Measurements from ENCODE around the gene TMEM258. TPM values are rescaled to one million over a fixed set of nuclear protein-coding genes. Genes with fewer than 3 reads are reported as not detected.

Gene TMEM258
- total RNA-seq, 1 donor from 2014 or later: 112 TPM

DNA sequence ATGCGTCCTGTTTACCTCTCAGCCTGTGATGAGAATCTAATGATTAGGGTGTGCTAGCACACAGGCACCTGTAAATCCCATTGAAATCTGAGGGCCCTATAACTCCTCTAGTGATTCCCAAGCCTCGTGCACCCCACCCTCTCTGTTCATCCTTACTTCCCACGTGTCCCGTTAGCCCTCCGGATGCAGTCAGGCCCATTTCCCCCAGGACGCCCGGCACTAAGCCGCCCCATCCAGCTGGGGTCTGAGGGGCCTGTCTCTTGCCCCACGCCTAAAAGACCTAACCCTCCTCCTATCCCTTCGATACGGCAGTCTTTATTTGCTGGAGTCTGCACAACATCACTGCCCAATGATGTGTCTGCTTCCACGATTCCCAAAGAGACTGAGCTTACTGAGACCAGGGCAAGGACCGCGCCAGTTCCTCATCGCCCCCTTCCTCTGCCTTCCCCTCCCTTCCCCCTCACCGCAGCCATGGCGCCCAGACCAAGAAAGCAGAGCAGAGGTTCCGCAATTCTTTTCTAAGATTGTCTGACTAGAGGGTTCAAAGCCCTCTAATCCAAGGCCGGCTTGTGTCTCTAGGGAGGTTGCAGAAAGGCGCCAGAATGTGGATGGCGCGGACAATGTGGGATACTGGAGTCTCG, 34.7 kb upstream of the TMEM258 start:
- no peak for DNase-seq (ENCODE audit: low read depth, low spot score)

DNA sequence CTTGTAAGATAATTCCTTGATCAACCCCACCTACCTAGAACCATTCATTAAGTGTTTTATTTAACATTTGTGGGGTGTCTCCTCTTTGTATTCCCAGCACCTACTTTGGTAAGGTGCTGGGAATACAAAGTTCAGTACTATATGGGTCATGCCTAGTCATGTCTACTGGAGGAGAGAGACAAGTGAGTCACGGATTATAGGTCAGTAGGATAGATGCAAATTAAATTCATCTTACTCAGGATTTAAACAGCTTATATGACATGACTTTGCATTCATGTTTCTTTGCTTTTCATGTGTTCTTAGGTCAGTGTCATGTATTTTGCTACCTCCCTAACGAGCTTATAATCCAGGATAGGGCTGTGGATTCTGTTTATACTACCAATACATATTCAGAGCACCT, 27.8 kb upstream of the TMEM258 start:
- DNase-seq (ENCODE audit: low read depth, low spot score): no peak

DNA sequence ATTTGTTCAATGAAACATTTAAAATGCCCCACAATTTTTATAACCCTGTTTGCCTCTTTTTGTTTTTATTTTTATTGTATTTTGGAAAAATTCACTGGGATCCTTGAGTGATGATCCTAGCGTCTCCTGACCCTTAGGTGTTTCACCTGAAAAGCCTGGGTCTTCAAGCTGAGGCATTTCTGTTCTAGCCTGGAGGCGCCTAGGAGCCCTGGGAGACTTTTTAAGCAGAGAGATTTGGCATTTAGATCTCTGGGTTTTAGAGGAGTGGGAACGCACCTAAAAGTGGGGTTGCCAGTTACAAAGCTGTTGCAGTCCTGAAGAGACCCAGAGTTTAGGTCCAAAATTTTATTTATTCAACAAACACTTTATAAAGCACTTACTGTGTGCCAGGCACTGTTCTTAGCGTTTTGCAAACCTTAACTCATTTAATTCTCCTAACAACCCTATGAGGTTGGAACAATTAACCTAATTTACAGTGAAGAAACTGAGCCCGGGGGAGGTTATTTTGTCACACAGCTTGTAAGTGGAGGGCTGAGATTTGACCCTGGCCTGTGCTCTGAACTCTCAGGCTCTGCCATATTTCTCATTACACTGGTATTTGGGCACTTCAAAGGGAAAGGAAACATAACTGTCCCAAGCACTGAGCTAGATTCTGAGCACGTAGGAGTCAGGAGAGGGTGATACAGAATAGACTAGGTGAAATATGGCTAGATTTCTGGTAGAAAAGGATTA, 25.2 kb upstream of the TMEM258 start:
- DNase-seq (ENCODE audit: low read depth, low spot score): no peak

DNA sequence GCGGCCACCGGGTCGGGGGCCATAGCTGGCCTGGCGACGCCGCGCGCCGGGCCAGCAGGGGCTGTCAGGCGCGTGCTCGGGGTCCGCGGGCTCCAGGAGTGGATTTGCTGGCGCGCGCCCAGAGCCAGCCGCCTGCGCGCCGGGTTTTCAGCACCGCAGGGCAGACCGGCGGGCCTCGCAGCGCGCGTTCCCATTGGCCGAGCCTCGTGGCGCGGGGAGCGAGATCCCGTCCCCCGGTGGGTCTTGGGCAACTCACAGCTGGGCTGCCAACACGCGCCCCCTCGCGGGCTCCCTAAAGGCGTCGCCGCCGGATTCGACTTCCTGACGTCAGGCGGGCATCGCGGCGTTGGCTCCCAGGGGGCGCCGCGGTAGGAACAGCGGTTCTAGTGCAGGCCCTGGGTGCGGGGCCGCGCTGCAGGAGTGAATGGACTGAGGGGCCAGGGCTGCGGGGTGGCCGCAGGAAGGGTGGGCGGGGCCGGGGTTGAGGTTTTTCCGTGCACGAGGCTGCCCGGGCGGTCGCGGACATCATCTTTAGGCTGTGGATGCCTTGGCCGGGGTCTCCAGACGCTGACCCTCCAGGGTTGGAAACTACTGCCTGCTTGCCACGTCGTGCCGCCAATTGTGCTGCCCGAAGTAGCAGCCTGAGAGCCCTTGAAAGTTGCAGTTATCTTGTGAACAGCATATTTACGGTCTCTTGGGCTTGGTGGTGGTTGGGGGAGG, 24.5 kb upstream of the TMEM258 start, which contains the start of gene FADS1:
TSS of gene FADS1 (minus strand) at position 268 of the 720 bp plus-strand sequence. CDS start at position 194, 74 bp downstream.
- peak; percentile 84 for DNase-seq (ENCODE audit: low read depth, low spot score)

DNA sequence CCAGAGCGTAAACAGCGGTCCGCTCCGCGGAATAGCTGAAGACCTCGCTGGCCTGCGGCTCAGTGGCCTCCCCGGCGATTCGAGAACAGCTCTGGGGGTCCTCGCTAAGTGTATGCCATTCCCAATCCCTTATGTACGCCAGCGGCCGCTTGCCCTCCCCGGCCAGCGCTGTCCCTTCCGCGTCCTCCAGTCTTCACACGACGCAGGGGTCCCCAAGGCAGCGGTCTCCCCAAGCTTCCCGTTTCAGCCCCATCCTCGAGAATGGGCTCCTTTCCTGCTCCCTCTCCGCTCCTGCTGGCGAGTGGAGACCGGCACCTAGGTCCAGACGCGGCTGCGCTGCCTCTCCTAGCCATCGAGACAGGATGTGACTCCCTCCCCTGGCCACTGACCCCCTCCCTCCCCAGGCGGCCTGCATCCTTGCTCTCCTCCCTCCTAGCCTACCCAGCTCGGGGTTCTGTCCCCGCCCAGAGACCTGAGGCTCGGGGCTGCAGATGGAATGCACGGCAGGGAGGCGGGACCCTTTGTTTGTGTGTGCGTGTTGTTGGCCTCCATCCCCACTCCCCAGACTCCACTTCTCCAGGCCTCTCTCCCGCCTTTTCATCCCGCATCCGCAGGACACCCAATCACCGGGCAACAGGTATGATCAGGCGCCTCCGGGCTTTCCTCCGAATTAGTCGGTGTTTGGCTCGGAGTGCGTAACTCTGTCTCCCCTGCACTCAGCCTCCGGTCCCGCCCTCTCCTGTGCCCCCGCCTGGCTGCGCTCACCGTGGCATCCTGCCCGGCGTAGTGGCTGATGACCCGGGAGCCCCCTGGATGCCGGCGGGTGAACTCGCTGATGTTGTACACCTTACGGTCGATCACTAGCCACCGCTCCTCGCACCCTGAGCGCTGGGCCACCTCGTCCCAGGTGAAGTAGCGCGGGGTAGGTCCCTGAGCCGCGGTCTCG, 23.7 kb upstream of the TMEM258 start:
- DNase-seq (ENCODE audit: low read depth, low spot score): no peak

DNA sequence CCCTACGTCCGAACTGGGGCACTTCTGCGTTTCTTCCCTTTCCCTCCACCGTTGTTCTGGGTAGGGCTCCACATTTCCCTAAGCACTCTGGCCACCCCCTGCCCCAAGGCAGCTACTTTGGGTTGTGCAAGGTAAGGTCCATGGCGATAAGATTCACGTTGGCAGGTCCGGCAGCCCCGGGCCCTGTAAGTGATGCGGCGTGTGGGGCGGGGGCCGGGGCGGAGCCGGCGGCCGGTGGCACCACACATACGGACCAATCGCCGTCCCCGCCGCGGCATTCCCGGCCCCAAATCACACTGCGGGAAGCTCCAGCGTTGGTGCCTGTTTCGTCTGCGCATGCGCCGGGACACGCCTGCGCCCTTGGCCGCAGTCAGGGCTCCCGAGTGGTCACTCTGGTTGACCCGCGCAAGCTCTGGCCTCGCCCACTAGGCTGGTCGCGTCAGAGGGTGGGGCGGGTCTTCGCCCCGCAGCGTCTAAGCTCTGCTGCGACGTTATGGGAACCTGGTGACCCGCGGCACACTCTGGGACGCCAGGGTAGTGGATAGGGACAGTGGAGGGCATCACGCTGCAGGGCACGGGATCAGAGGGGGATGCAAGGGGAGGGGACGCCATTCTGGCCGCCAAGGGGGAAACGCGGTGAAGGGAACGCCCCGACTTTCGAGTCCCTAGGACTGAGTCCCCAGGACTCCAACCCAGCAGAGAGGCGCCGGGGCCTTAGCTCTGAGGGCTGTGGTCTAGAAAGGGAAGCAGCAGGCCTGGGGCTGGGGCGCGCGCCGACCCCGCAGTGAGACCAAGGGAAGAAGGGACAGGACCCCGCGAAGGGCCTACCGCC, 22.8 kb upstream of the TMEM258 start:
- DNase-seq (ENCODE audit: low read depth, low spot score): peak; percentile 86

DNA sequence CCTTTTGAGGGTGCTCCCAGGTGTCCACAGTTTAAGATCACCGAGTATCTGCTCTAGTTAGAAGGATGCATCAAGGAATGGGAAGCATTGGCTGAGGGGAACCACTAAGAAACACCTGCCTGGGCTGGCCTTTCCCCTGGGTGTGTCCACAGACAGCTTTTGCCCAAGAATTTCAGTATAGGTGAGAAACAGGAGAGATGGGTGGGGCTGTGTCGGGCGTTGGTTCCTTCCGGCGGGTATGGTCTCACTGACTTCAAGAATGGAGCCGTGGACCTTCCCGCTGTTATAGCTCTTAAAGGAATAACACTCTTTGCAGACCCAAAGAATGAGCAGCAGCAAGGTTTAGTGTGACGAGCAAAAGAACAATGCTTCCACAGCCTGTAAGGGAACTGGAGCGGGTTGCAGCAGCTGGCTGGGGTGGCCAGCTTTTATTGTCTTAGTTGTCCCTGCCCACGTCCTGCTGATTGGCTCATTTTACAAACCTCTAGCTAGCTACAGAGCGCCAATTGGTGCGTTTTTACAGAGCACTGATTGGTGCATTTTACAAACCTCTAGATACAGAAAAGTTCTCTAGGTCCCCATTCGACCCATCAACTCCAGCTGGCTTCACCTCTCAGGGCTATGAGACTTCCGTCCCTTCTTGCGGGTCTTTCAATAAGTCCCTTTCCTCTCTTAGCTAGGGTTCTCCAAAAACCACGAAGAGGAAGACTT, 22.0 kb upstream of the TMEM258 start:
- DNase-seq (ENCODE audit: low read depth, low spot score): no peak

DNA sequence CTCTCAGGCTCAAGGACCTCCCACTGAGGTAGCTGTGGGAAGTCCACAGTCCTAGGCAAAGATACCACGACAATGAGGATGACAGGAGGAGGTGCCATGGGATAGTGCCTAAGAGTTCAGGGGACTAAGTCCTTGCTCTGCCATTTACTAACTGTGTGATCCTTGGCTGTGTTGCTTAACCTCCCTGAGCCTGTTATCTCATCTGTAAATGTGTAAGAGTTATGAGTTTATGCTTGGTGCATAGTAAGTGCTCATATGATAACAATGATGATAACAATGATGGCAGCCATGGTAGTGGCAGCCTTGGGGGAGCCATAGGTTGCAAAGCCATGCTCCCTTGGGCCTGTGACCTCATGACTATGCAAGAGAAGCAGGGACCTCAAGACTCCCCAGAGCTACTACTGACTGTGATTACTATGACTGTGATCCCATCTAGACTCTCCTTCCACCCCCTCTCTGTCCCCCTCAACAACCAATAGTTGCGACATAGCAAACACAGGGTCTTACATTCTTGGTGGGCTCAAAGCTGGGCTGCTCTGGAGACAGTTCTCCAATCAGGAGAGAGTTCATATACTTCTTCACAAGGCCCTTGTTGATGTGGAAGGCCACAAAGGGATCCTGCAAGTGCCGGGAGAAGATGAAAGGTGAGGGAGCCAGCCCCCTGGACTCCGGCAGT, 20.5 kb upstream of the TMEM258 start:
- DNase-seq (ENCODE audit: low read depth, low spot score): no peak

DNA sequence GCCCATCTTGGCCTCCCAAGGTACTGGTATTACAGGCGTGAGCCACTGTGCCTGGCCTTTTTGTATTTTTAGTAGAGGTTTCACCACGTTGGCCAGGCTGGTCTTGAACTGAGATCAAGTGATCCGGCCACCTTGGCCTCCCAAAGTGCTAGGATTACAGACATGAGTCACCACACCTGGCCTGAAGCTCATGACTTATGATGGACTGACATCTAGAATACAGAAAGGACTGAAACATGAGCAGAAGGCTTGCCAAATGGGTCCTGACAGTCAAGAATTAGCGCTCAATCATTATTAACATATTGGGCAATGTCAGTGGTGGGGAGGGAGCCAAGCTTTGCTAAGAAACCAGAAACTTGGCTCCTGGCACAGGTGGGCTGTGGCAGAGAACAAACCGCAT, 19.4 kb upstream of the TMEM258 start:
- DNase-seq (ENCODE audit: low read depth, low spot score): no peak

DNA sequence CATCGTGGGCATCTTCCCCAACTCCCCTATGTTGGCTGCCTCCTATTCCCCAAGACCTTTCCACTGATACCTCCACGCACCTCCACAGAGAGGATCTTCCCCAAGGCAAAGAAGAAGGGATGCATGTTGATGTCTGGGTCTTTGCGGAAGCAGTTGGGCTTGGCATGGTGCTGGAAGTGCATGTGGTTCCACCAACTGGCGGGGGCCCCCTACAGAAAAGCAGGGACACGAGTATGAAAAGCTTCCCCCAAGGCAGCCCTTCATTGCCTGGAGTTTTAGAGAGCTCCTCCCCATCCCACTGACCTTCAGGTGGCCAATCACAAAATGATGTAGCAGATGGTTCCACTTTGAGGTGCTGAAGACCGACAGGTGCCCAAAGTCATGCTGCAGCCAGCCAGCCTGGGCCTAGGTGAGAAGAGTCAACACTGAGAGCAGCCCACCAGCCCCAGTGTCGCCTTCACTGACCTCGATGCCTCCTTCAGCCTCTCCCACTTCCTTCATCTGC, 18.3 kb upstream of the TMEM258 start:
- no peak for DNase-seq (ENCODE audit: low read depth, low spot score)

DNA sequence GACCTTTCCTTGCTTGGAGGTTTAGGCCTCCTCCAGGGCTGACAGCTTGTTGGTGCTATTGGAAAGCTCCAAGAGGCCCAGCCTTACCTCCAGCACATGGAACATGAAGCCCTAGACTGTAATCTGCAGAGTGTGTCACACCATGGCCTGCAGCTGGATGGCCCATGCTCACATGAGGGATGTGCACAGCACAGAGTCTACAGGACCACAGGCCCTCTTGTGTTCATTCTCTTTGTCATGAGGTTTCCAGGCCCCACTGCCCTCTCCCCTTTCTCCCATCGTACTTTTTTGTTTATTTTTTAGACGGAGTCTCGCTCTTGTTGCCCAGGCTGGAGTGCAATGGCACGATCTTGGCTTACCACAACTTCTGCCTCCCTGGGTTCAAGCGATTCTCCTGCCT, 14.4 kb upstream of the TMEM258 start:
- no peak for DNase-seq (ENCODE audit: low read depth, low spot score)

DNA sequence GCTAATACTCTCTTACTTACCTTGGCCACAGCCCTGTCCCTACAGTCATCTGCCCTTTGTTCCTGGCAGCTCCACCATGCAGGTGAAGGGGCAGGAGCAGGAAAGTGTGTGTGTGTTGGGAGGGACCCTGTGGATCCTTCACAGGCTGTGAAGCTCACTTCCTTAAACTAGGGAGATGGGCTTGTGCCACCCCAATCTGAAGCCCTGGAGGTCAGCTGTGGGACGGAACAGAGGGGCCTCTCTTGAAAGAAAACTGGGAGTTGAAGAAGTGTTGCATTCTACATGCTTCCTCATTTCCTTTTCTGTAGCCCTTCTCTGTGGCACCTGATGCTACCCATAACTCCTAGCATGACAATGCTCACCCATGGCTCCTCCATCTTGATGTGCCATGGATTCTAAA, 12.7 kb upstream of the TMEM258 start:
- DNase-seq (ENCODE audit: low read depth, low spot score): no peak

DNA sequence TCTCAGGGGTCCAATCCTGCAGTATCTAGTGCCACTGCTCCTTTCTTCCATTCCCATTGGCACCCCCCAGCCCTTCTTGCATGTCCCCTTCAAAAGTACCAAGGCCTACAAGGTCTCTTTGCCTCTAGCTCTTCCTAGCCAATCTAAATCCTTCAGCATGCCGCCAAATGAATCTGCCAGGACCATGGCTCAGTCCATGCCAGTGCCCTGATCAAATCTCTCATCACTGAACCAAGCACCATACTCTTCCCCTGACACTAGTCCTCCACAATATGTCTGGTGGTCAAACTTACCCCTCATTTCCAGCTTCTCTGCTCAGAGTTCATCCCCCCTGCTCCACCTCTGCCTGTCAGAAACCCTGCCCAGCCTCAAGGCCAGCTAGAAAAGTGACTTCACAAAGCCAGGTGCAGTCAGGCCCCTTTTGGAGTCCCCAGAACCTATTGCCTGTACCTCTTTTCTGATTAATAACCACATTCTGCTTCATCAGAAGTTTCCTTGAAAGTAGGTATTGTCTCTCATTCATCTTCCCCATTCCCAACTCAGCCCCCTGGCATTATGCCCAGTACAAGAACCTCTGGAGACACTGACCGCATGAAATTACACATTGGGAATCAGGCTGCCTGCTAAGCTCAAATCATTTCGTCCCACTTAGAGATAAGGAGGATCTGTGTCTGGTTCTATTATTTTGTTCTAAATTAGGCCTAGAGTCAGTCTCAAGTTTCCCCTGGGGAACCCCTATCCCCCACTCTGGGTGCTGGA, 11.7 kb upstream of the TMEM258 start:
- no peak for DNase-seq (ENCODE audit: low read depth, low spot score)

DNA sequence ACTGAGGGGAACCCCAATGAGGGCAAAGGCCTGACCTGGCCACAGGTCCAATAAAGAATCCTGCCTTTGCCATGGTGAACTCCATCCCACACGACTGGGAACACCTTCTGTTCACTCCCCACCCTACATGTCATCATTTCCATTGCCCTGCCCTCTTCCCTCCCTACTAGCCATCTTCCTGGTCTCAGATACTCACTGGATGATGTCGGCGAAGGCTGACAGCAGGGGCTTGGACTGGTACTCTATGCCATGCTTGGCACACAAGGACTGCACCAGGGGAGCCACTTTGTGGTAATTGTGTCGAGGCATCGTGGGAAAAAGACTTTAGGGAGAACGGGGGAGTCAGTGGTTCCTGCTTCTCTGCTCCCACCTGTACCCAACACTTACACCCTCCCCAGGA, 10.2 kb upstream of the TMEM258 start:
- no peak for DNase-seq (ENCODE audit: low read depth, low spot score)

DNA sequence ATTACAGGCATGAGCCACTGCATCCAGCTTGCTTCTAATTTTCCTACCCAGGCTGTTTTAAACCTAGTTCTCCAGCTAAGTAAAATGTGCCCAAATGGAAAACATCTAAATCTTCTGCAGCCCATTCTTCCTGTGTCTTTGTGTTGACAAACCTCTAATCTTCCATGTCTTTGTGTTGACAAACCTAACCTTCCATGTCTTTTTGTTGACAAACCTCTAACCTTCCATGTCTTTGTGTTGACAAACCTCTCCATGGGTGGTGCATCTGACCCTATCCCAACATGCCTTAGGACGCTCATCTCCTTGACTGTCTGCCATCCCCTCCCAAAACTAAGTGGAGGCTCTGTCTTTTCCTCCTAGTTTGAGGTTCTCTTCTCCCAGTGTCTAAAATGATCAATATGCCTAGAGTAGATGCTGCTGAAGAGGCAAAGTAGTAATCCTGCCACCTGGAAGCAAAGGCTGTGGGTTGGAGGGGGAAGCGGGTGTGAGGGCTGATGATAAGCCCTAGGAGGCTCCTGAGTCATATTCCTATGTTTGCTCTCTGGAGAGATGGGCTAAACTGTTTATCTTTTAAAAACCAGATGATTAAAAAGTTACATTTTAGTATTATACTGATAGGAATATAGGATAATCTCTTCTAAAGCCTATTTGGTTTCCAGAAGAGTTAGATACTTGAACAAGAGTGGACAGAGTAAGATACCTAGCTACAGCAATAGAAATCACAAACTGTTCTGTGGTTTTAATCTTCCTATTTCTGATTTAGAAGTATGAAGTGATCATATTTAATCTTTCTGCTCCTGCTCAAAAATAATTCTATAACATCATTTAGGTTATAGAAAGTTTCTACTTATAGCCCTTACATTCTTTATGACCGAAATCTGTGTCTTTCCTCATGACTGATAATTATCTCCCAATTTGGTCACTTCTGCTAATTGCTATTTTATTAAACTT, 8.2 kb upstream of the TMEM258 start:
- no peak for DNase-seq (ENCODE audit: low read depth, low spot score)

DNA sequence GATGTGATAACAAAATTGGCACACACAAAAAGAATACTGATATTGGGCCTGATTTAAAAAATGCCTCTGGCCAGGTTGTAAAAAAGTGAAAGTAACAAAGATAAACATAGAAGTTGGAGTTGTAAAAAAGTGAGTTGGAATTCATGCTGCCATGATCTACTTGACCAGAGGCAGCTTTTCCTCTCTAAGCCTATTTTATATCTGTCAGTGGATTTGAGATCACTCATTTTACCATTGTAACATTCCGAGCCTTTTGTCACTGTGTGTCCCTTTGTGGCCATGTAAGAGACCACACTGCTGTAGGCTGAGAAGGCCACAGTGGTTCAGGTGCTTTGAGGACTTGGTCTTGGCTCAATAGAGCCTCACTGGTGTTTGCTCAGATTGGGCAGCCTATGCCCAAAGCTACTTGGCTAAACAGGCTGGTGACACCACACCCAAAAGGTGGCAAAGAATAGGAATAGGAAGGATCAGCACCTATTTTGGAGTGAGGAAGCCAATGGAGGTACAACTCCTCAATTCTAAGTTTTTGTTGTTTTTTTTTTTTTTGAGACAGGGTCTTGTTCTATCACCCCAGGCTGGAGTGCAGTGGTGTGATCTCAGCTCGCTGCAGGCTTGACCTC, 7.4 kb upstream of the TMEM258 start:
- DNase-seq (ENCODE audit: low read depth, low spot score): no peak

Data from pulmonary artery endothelial cell (primary cell).